CD4-positive, alpha-beta T cell treated with Interferon gamma for 1 hour (primary cell): Measurements from ENCODE around the gene GMDS.

Source experiments
- DNase-seq: peaks from one replicate; pipeline ENCODE4 v3.0.0-alpha.2; 2020

Gene GMDS

GRCh38 chr6:2173203-2173961, 72.0 kb downstream of the GMDS start:
- DNase-seq, result no peak

- DNase-seq, result no peak
Measured at GRCh38 chr6:2171728-2172127, 73.7 kb downstream of the GMDS start.

- no peak for DNase-seq
Measured at GRCh38 chr6:2168480-2168879, 76.9 kb downstream of the GMDS start.

- no peak for DNase-seq
Measured at GRCh38 chr6:2166717-2167116, 78.7 kb downstream of the GMDS start.

GRCh38 chr6:2165286-2165685, 80.1 kb downstream of the GMDS start:
- DNase-seq, result no peak

GRCh38 chr6:2164481-2164880, 80.9 kb downstream of the GMDS start:
- no peak for DNase-seq

GRCh38 chr6:2162079-2162445, 83.3 kb downstream of the GMDS start:
- no peak for DNase-seq

GRCh38 chr6:2158596-2159271, 86.7 kb downstream of the GMDS start:
- no peak for DNase-seq

GRCh38 chr6:2157441-2158127, 87.8 kb downstream of the GMDS start:
- DNase-seq, result no peak

GRCh38 chr6:2155206-2155605, 90.2 kb downstream of the GMDS start:
- no peak for DNase-seq

GRCh38 chr6:2149361-2150006, 95.9 kb downstream of the GMDS start:
- no peak for DNase-seq

GRCh38 chr6:2148748-2149147, 96.7 kb downstream of the GMDS start:
- DNase-seq, result no peak

GRCh38 chr6:2147766-2148448, 97.5 kb downstream of the GMDS start:
- no peak for DNase-seq

GRCh38 chr6:2147261-2147660, 98.1 kb downstream of the GMDS start:
- no peak for DNase-seq

- no peak for DNase-seq
Measured at GRCh38 chr6:2144210-2144609, 101.2 kb downstream of the GMDS start.

GRCh38 chr6:2141644-2142290, 103.6 kb downstream of the GMDS start:
- no peak for DNase-seq

- DNase-seq, result no peak
Measured at GRCh38 chr6:2140438-2141128, 104.8 kb downstream of the GMDS start.

GRCh38 chr6:2135401-2135800, 110.0 kb downstream of the GMDS start:
- no peak for DNase-seq

GRCh38 chr6:2134554-2134953, 110.9 kb downstream of the GMDS start:
- DNase-seq, result no peak

GRCh38 chr6:2133716-2134310, 111.6 kb downstream of the GMDS start:
- no peak for DNase-seq

GRCh38 chr6:2132916-2133315, 112.5 kb downstream of the GMDS start:
- no peak for DNase-seq
